WTC11 (cell line): ENCODE measurements around the gene WARS2. TPM values are rescaled to one million over a fixed set of nuclear protein-coding genes. Genes with fewer than 3 reads are reported as not detected.

Source experiments
- ATAC-seq: fragments of 200-7000 bp; cut with Tn5 transposase; 2 replicates; pipeline ENCODE4 v1.10.0; 2021; ENCODE audit warnings: mild to moderate bottlenecking, moderate library complexity
- CTCF ChIA-PET: fragments of 300-600 bp; sonication (Branson Sonifier 250); formaldehyde crosslinking; loops from one replicate; lab custom pipeline; 2021; ENCODE audit warnings: antibody characterized with exemption; lab: Charles Lee
- POLR2A ChIA-PET: fragments of 350-600 bp; sonication (Branson Sonifier 250); formaldehyde crosslinking; loops from one replicate; lab custom pipeline; 2021; ENCODE audit warnings: antibody characterized with exemption; lab: Charles Lee
- DNase-seq: peaks from one replicate; pipeline ENCODE4 v3.0.0; 2021; ENCODE audit warnings: low spot score
- H3K27ac Mint-ChIP-seq: 2 replicates; pipeline ENCODE4 v1.8.0; 2021; ENCODE audit warnings: mixed read lengths
- H3K27me3 Mint-ChIP-seq: 2 replicates; pipeline ENCODE4 v1.8.0; 2021; ENCODE audit warnings: low read depth, mild to moderate bottlenecking, moderate library complexity, mixed read lengths
- H3K36me3 Mint-ChIP-seq: 2 replicates; pipeline ENCODE4 v1.8.0; 2021; ENCODE audit warnings: mixed read lengths
- H3K4me1 Mint-ChIP-seq: 2 replicates; pipeline ENCODE4 v1.8.0; 2022; ENCODE audit warnings: mixed read lengths
- H3K4me3 Mint-ChIP-seq: 2 replicates; pipeline ENCODE4 v1.8.0; 2021; ENCODE audit warnings: mild to moderate bottlenecking, moderate library complexity, mixed read lengths
- H3K9me3 Mint-ChIP-seq: 2 replicates; pipeline ENCODE4 v1.8.0; 2021; ENCODE audit warnings: mixed read lengths
- ARID4B ChIP-seq: sonication (generic); formaldehyde crosslinking; IDR thresholded peaks from 2 replicates; pipeline ENCODE4 v1.8.0; 2023; ENCODE audit warnings: missing genetic modification reagents, mild to moderate bottlenecking, borderline replicate concordance
- ATF2 ChIP-seq: sonication (generic); formaldehyde crosslinking; IDR thresholded peaks from 2 replicates; pipeline ENCODE4 v1.8.1; 2022; ENCODE audit warnings: low read depth, missing genetic modification reagents, borderline replicate concordance
- E2F4 ChIP-seq: sonication (generic); formaldehyde crosslinking; IDR thresholded peaks from 2 replicates; pipeline ENCODE4 v1.8.1; 2022; ENCODE audit warnings: low read depth, mild to moderate bottlenecking, moderate library complexity, missing genetic modification reagents, borderline replicate concordance
- E2F5 ChIP-seq: sonication (generic); formaldehyde crosslinking; IDR thresholded peaks from 2 replicates; pipeline ENCODE4 v1.8.1; 2022; ENCODE audit warnings: mild to moderate bottlenecking, moderate library complexity, missing genetic modification reagents
- ERG ChIP-seq: fragments of 250-450 bp; sonication (Bioruptor Pico); IDR thresholded peaks from 2 replicates; pipeline ENCODE4 v1.8.0; 2021; ENCODE audit warnings: mild to moderate bottlenecking
- GRHL2 ChIP-seq: fragments of 250-450 bp; sonication (Bioruptor Pico); IDR thresholded peaks from 2 replicates; pipeline ENCODE4 v1.8.0; 2022; ENCODE audit warnings: mild to moderate bottlenecking, moderate library complexity; ENCODE audit not compliant: insufficient replicate concordance, severe bottlenecking
- HMGA2 ChIP-seq: fragments of 250-450 bp; sonication (Bioruptor Pico); IDR thresholded peaks from 2 replicates; pipeline ENCODE4 v1.4.0; 2021; ENCODE audit warnings: mild to moderate bottlenecking, moderate library complexity
- MYBL2 ChIP-seq: sonication (generic); formaldehyde crosslinking; IDR thresholded peaks from 2 replicates; pipeline ENCODE4 v1.8.1; 2023; ENCODE audit warnings: mild to moderate bottlenecking, moderate library complexity, missing genetic modification reagents
- NFE2L1 ChIP-seq: sonication (generic); formaldehyde crosslinking; IDR thresholded peaks from 2 replicates; pipeline ENCODE4 v1.8.1; 2023; ENCODE audit warnings: missing genetic modification reagents
- NR1H2 ChIP-seq: sonication (generic); formaldehyde crosslinking; IDR thresholded peaks from 2 replicates; pipeline ENCODE4 v1.9.0; 2021; ENCODE audit warnings: mild to moderate bottlenecking, moderate library complexity, missing genetic modification reagents
- ZBTB21 ChIP-seq: sonication (generic); formaldehyde crosslinking; IDR thresholded peaks from 2 replicates; pipeline ENCODE4 v1.8.1; 2023; ENCODE audit warnings: mild to moderate bottlenecking, missing genetic modification reagents, borderline replicate concordance
- ZBTB43 ChIP-seq: sonication (generic); formaldehyde crosslinking; IDR thresholded peaks from 2 replicates; pipeline ENCODE4 v1.8.1; 2023; ENCODE audit warnings: mild to moderate bottlenecking, missing genetic modification reagents
- ZMAT4 ChIP-seq: fragments of 250-450 bp; sonication (Bioruptor Pico); IDR thresholded peaks from 2 replicates; pipeline ENCODE4 v1.9.0; 2021; ENCODE audit warnings: mild to moderate bottlenecking
- ZNF138 ChIP-seq: sonication (generic); formaldehyde crosslinking; conservative IDR thresholded peaks from 2 replicates; pipeline ENCODE4 v1.8.1; 2022; ENCODE audit warnings: mild to moderate bottlenecking, moderate library complexity, missing genetic modification reagents
- ZNF219 ChIP-seq: sonication (generic); formaldehyde crosslinking; IDR thresholded peaks from 2 replicates; pipeline ENCODE4 v1.8.0; 2023; ENCODE audit warnings: missing genetic modification reagents, mild to moderate bottlenecking, borderline replicate concordance
- ZNF232 ChIP-seq: sonication (generic); formaldehyde crosslinking; IDR thresholded peaks from 2 replicates; pipeline ENCODE4 v1.8.0; 2022; ENCODE audit warnings: mild to moderate bottlenecking, missing genetic modification reagents
- ZNF423 ChIP-seq: fragments of 250-450 bp; sonication (Bioruptor Pico); IDR thresholded peaks from 2 replicates; pipeline ENCODE4 v2.1.2; 2022; ENCODE audit warnings: mild to moderate bottlenecking, moderate library complexity
- ZNF671 ChIP-seq: fragments of 250-450 bp; sonication (Bioruptor Pico); IDR thresholded peaks from 2 replicates; pipeline ENCODE4 v1.8.0; 2021; ENCODE audit warnings: mild to moderate bottlenecking
- total RNA-seq: library from RNA; stranded (reverse); gene quantifications from 3 replicates; pipeline ENCODE4 v1.2.3, GENCODE V29; 2021
- TF ChIP-seq, protein P1 (sequence below): sonication (generic); formaldehyde crosslinking; IDR thresholded peaks from 2 replicates; pipeline ENCODE4 v1.8.0; 2022; ENCODE audit warnings: mild to moderate bottlenecking, missing genetic modification reagents
- TF ChIP-seq, protein P2 (sequence below): sonication (generic); formaldehyde crosslinking; IDR thresholded peaks from 2 replicates; pipeline ENCODE4 v1.8.1; 2022; ENCODE audit warnings: mild to moderate bottlenecking, missing genetic modification reagents, moderate library complexity, borderline replicate concordance

Gene WARS2
- total RNA-seq, 1 experiment from 2014 or later, result 9.3 TPM

GRCh38 chr1:119038363-119038762, 102.1 kb downstream of the WARS2 start:
- Mint-ChIP-seq H3K4me3 (no peak overlapping the region), H3K27me3 (no peaks in the 10 kb centered on the region), H3K4me1 (peaks cover 13% of the 10 kb centered on the region), H3K9me3 (no peaks in the 10 kb centered on the region), H3K27ac (no peak overlapping the region), H3K36me3 (no peaks in the 10 kb centered on the region)
- ATAC-seq, result no peak
- DNase-seq, result no peak
- TF ChIP-seq E2F5 (CRISPR knock-in tag), result no peak
- TF ChIP-seq ZMAT4 (CRISPR knock-in tag), result no peak
- TF ChIP-seq MYBL2, result no peak
- TF ChIP-seq ERG (CRISPR knock-in tag), result no peak
- TF ChIP-seq ZNF671 (CRISPR knock-in tag), result no peak
- no peak for TF ChIP-seq HMGA2 (CRISPR knock-in tag)
- no peak for TF ChIP-seq E2F4
- TF ChIP-seq, protein P1, sequence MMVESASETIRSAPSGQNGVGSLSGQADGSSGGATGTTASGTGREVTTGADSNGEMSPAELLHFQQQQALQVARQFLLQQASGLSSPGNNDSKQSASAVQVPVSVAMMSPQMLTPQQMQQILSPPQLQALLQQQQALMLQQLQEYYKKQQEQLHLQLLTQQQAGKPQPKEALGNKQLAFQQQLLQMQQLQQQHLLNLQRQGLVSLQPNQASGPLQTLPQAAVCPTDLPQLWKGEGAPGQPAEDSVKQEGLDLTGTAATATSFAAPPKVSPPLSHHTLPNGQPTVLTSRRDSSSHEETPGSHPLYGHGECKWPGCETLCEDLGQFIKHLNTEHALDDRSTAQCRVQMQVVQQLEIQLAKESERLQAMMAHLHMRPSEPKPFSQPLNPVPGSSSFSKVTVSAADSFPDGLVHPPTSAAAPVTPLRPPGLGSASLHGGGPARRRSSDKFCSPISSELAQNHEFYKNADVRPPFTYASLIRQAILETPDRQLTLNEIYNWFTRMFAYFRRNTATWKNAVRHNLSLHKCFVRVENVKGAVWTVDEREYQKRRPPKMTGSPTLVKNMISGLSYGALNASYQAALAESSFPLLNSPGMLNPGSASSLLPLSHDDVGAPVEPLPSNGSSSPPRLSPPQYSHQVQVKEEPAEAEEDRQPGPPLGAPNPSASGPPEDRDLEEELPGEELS (CRISPR knock-in tag), result no peak
- TF ChIP-seq ZNF423 (CRISPR knock-in tag), result no peak
- TF ChIP-seq ARID4B, result no peak
- TF ChIP-seq, protein P2, sequence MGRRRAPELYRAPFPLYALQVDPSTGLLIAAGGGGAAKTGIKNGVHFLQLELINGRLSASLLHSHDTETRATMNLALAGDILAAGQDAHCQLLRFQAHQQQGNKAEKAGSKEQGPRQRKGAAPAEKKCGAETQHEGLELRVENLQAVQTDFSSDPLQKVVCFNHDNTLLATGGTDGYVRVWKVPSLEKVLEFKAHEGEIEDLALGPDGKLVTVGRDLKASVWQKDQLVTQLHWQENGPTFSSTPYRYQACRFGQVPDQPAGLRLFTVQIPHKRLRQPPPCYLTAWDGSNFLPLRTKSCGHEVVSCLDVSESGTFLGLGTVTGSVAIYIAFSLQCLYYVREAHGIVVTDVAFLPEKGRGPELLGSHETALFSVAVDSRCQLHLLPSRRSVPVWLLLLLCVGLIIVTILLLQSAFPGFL, result no peak
- no peak for TF ChIP-seq ZBTB43 (CRISPR knock-in tag)
- TF ChIP-seq NR1H2 (CRISPR knock-in tag), result no peak
- TF ChIP-seq NFE2L1 (CRISPR knock-in tag), result no peak
- no peak for TF ChIP-seq ZBTB21
- TF ChIP-seq ZNF232 (CRISPR knock-in tag), result no peak
- no peak for TF ChIP-seq ZNF219 (CRISPR knock-in tag)
- no peak for TF ChIP-seq ATF2 (CRISPR knock-in tag)
- TF ChIP-seq GRHL2 (CRISPR knock-in tag), result no peak
- no peak for TF ChIP-seq ZNF138
- CTCF ChIA-PET, result no interaction called here
- POLR2A ChIA-PET, result no interaction called here
